ENCODE data around the gene FLRT2.

Gene FLRT2

GRCh38 chr14:85564841-85565527 lies 35.0 kb downstream of the FLRT2 start:
- no peak for DNase-seq (ENCODE audit: low spot score)

- DNase-seq (ENCODE audit: low spot score), result no peak
Observed at GRCh38 chr14:85565862-85566296, 35.9 kb downstream of the FLRT2 start.

GRCh38 chr14:85566603-85567002 lies 36.7 kb downstream of the FLRT2 start:
- no peak for DNase-seq (ENCODE audit: low spot score)

GRCh38 chr14:85572011-85572410 lies 42.1 kb downstream of the FLRT2 start:
- DNase-seq (ENCODE audit: low spot score), result peak; percentile 2

- DNase-seq (ENCODE audit: low spot score), result no peak
Observed at GRCh38 chr14:85572845-85573244, 42.9 kb downstream of the FLRT2 start.

GRCh38 chr14:85573406-85573805 lies 43.5 kb downstream of the FLRT2 start:
- DNase-seq (ENCODE audit: low spot score), result no peak

GRCh38 chr14:85574853-85575616 lies 45.1 kb downstream of the FLRT2 start:
- DNase-seq (ENCODE audit: low spot score), result no peak

- DNase-seq (ENCODE audit: low spot score), result no peak
Observed at GRCh38 chr14:85575617-85575898, 45.6 kb downstream of the FLRT2 start.

- DNase-seq (ENCODE audit: low spot score), result no peak
Observed at GRCh38 chr14:85576218-85576617, 46.3 kb downstream of the FLRT2 start.

GRCh38 chr14:85576848-85577542 lies 47.1 kb downstream of the FLRT2 start:
- DNase-seq (ENCODE audit: low spot score), result no peak

- no peak for DNase-seq (ENCODE audit: low spot score)
Observed at GRCh38 chr14:85577543-85578114, 47.7 kb downstream of the FLRT2 start.

- DNase-seq (ENCODE audit: low spot score), result no peak
Observed at GRCh38 chr14:85578357-85578756, 48.4 kb downstream of the FLRT2 start.

- no peak for DNase-seq (ENCODE audit: low spot score)
Observed at GRCh38 chr14:85578930-85579329, 49.0 kb downstream of the FLRT2 start.

GRCh38 chr14:85579942-85580341 lies 50.0 kb downstream of the FLRT2 start:
- no peak for DNase-seq (ENCODE audit: low spot score)

- DNase-seq (ENCODE audit: low spot score), result no peak
Observed at GRCh38 chr14:85580536-85581140, 50.7 kb downstream of the FLRT2 start.

- DNase-seq (ENCODE audit: low spot score), result no peak
Observed at GRCh38 chr14:85581691-85582090, 51.7 kb downstream of the FLRT2 start.

- no peak for DNase-seq (ENCODE audit: low spot score)
Observed at GRCh38 chr14:85583380-85583779, 53.4 kb downstream of the FLRT2 start.

GRCh38 chr14:85584481-85584880 lies 54.5 kb downstream of the FLRT2 start:
- no peak for DNase-seq (ENCODE audit: low spot score)

GRCh38 chr14:85587151-85587711 lies 57.3 kb downstream of the FLRT2 start:
- no peak for DNase-seq (ENCODE audit: low spot score)

GRCh38 chr14:85590784-85591183 lies 60.8 kb downstream of the FLRT2 start:
- DNase-seq (ENCODE audit: low spot score), result no peak

GRCh38 chr14:85594217-85594616 lies 64.3 kb downstream of the FLRT2 start:
- DNase-seq (ENCODE audit: low spot score), result no peak

GRCh38 chr14:85595981-85596380 lies 66.0 kb downstream of the FLRT2 start:
- DNase-seq (ENCODE audit: low spot score), result no peak
